HG03378 (cell line): ENCODE measurements around the gene WASF3.

ENCODE experiments used
- ATAC-seq: cut with Tn5 transposase; IDR thresholded peaks from one replicate; pipeline ENCODE4 v1.9.1; 2021; ENCODE audit warnings: mild to moderate bottlenecking, moderate library complexity; ENCODE audit not compliant: unreplicated experiment

The WASF3 gene

DNA sequence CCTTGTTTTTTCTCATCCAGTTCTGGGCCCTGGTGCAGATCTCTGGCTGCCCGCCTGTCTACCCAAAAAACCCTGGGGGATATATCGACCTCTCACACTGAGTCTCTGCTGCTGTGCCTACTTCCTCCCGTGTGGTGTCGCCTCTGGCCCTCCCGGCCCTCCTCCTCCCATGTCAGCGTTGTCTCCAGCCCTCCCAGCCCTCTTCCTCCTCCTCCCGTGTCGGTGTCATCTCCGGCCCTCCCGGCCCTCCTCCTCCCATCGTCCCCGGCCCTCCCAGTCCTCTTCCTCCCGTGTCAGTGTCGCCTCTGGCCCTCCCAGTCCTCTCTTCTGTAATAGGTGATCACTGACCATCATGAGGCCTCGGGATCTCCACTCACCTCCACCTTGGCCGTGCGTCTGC lies 121.3 kb downstream of the WASF3 start:
- no peak for ATAC-seq

DNA sequence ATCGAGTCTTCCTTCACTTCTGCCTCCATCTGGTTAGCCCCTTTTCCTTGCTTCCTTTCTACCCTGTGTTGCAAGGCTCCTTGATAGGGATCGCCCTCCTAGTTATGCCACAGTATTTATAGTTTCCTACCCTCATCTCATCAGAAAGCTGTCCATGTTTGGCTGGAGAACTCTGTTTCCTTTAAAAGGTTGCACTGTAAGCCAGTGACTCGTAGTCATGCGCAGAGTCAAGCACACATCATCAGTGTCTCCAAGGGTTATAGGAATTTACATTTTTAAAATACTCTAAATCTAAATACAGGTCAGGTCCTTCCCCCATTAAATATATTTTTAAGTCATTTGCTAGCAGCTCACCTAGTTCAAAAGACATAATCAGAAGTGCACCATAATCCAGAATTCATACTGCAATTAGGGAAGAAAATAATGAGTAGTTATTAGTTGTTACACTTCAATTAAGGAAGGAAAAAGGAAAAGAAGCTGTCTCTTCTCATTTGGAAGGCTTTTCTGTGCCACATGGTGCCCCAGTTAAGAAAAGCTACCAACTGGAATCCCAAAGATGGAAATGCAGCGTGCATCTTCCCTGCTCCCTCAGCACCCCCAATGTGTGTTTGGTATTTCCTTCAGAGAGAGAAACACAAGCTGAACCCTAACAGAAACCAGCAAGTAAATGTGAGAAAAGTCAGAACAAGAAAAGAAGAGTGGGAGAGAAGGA lies 122.1 kb downstream of the WASF3 start:
- no peak for ATAC-seq

DNA sequence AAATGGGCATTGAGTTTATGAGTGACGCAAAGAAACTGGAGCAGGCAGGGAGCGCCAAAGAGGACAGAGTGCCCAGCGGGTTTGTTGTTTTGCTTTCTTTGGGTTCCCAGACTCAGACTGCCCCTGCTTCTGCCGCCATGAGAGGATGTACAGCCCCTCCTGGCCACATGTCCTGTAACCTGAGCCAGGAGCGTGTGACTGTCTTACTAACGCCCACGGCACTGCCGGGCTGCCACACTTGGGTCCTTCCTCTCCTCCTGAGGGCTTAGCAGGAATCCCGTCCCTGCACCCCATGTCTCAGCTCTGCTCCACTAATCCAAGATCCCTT lies 122.6 kb downstream of the WASF3 start:
- ATAC-seq: no peak

DNA sequence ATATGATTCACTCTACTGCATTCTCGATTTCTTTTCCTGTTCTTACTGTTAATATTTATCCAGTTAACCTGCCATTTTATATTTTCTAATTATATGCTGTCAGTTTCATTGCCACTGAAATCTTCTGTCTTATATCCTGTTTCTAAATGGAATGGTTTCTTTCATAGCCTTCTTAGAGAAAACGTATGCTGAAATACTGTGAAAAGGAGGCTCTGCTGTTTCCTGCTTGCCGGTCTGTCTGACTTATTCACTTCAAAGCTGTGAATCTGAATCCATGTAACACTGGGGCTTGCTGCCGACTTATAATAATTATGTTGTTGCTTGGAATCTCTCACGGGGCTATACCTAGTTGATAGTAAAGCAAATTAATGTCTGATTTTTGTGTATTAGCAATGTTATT lies 123.1 kb downstream of the WASF3 start:
- no peak for ATAC-seq

DNA sequence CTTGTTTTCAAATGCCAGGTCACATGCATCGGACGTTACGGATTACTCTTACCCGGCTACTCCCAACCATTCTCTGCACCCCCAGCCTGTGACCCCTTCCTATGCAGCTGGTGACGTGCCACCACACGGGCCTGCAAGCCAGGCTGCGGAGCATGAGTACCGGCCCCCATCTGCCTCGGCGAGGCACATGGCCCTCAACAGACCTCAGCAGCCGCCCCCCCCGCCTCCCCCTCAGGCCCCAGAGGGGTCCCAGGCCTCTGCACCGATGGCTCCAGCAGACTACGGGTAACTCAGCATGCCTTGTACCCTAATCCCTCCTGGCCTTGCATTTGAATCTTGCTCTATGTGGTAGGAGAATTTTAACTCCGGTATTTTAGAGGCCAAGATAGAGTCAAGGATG lies 123.6 kb downstream of the WASF3 start:
- no peak for ATAC-seq

DNA sequence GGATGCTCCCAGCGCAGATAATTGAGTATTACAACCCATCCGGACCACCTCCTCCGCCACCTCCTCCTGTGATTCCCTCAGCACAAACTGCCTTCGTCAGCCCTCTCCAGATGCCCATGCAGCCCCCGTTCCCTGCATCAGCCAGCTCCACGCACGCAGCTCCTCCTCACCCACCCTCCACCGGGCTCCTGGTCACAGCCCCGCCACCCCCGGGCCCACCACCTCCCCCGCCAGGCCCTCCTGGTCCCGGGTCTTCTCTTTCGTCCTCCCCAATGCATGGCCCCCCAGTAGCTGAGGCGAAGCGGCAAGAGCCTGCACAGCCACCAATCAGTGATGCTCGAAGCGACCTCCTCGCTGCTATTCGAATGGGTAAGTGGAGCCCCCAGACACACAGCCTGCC lies 125.1 kb downstream of the WASF3 start:
- ATAC-seq: no peak

DNA sequence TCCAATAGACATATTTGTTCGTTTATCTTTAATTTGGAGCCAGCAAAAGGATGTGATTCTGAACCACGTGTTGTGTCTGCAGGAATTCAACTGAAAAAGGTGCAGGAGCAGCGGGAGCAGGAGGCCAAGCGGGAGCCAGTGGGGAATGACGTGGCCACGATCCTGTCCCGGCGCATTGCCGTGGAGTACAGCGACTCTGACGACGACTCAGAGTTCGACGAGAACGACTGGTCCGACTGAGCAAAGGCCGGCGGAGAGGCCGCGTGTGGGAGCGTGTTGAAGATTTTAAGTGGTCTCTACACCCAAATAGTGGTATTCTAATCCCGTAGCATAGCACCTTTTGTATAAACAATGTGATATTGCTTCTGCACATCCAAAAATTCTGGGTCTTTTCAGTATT lies 128.1 kb downstream of the WASF3 start:
- no peak for ATAC-seq

DNA sequence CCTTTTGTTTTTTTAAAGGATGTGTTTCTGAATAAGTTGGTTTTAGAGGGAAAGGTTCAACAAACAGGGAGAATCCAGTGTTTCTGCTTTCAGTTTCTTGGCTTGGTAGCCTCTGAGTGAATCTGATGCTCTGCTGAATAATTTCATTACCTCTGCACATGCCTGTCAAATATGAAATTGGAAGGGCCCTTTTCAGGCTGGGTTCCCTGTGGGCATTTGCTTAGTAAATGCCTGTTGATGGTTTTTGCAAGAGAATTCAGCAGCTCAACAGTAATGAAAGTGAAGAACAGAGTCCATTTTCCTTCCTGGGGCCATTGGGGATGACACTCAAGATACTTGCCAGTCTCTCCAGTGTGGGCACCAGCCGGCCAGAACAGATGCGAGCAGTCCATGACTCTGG lies 128.8 kb downstream of the WASF3 start:
- ATAC-seq: no peak

DNA sequence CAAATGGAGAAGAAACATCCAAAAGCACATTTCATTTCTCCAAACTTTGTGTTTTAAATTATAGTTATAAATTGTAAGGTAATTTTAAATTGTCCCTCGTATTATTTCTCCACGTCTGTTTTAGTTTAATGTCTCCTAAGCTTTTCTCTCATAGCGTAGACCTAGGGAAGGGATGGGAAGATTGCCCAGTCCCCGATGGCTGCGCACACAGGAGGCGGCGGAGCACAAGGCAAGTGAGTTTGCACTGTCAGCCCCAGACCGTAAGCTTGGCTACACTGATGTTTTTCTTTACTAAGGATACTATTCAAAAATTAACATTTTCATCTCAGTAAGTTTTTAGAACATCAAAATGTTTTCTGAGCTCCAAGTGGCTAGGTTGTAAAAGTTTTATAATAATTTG lies 130.8 kb downstream of the WASF3 start:
- no peak for ATAC-seq

DNA sequence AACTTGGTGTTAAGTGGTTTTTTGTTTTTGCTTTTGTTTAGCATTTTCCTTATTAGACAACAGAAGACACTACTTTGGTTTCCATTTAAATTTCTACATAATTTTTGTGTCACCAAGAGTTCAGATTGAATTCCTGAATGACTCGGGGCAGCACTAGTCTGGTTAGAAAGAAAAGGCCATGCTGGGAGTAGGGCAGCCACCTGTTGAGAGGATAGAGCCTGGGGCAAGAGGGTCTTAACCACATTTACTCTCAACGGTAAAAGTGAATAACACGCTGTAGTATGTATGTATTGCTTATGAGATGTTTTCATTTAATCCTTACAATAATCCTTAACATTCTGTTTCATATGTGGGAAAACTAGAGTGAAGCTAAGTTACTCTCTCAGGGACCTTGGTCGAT lies 131.5 kb downstream of the WASF3 start:
- ATAC-seq: no peak

DNA sequence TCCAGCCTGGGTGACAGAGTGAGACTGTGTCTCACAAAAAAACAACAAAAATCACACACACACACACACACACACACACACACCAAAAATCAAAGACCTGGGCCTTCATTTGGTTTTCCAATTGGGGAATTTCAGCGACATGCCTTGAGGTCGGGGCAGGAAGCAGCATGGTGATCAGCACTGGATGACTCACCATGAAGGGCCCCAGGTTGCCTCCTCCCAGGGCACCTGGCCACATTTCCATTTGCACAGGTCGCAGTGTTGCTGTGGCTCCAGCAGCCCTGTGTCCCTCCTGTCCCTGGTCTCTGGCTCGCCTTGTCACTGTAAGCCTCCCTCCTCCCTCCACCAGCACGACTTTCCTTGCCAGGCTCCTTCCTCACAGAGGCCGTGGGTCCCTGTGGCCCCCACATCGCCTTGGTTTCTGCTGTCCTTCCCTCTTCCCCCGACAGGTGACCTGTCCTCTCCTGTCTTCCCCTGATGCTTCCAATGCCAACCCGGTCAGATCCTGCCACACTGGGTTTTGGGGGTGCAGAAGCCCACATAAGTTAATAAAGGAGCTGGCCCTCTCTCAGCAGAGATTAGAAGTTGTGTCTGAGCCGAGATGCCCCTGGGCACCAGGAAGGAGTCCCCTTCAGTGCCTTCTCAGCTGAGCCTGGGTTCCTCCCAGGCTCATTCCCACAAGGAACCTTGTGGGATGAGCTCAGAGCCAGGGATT lies 136.4 kb downstream of the WASF3 start:
- no peak for ATAC-seq

DNA sequence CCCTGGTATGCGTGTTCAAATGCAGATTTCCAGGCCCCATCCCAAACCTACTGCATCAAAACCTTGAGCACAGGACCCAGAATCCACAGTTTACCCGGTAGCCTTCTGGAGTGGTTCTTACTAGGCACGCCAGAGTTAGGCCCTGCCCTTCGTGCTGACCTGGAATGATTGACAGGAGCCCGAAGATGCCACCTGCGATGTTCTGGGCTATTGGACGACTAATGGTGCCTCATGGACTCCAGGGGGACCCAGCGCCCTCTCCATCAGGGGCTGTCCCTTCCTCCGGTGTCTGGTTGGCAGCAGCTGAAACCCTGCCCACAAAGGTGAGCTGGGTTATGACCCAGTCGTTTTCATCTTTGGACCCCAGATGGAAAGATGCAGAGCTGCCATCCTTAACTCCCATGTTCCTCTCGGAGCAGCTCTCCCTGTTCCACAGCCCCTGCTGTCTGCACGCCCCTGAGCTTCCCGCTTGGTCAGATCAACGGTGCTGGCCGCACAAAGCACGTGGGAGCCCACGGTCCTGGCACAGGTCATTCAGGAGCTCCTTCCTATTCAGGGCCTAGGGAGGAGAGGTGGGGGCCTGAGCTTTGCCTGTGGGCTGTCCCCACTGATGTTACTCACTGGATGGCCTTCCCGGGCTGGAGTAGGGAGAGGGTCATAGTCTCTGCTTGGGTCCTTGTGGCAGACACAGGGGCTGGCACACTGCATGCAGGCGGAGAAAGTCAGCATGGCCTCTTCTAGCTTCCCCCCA lies 137.3 kb downstream of the WASF3 start:
- no peak for ATAC-seq

DNA sequence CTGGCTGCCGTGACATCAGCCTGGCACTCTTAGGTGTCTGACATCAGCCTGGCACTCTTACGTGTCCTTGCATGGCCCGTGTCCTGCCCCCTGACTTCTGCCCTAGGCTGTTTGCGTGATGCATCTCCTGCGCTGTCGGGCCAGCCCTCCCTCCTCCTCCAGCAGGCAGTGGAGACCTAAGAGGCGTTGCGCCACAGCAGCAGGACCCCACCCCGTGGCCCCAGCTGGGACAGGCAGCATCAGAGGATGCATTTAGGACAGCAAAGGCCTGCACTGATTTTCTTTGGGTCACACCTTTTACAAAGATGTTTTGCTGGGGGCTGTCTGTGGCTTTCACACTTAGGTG lies 137.8 kb downstream of the WASF3 start:
- no peak for ATAC-seq

DNA sequence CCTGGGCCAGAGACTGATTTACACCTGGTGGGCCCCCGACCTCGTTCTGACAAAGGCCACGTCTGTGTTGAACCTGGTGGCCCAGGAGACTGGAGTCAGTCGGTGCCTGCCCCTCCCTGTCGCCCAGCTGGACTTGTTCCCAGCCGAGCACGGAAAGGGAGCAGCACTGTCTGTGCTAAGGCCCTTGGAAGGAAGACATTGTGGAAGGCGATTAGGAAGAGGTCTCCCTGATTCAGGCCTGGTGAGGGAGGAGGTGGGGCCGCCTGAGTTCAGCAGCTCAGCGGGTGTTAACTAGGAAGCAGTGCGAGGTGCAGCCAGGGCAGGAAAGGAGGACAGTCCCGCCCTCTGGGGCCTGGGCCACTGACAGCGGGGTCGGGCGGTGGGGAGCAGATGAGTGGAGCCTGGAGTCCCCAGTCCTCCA lies 138.4 kb downstream of the WASF3 start:
- no peak for ATAC-seq

DNA sequence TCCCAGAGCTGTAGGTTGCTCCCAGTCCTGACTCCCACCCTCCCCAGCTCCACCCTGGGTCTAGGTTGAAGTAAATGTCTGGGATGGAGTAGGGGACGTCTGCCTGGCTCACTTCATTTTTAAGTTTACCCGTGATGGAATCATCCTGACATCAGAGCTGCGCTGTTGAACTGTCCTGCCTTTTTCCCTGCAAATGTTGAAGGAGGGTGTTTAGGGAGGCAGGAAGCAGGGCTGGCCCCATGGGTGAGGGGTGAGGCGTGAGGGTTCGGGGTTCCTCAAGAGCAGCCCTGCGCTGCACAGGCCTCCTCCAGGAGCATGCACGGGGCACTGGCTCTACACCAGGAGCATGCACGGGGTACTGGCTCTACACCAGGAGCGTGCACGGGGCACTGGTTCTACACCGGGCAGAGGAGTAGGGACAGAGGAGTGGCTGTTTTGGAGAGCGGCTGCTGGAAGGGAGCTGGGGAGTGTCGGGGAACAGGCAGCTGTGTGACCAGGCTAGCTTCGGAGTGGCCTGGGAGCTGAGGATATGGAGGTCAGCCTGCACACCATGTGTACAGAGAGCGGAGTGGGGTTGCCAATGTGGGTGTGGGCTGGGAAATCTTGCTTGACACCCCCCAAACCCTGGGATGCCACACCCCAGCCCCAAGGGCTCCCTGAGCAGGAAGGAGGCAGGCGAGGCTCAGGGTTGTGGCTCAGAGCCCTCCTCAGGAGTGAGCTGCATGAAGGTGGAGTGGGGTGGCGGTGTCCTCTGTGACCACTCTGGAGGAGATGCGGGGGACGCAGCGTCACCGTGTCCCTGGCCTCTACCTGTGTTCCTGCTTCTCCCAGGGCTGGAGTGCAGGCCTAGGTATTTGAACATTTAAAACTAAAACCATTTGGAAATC lies 139.8 kb downstream of the WASF3 start:
- ATAC-seq: no peak

DNA sequence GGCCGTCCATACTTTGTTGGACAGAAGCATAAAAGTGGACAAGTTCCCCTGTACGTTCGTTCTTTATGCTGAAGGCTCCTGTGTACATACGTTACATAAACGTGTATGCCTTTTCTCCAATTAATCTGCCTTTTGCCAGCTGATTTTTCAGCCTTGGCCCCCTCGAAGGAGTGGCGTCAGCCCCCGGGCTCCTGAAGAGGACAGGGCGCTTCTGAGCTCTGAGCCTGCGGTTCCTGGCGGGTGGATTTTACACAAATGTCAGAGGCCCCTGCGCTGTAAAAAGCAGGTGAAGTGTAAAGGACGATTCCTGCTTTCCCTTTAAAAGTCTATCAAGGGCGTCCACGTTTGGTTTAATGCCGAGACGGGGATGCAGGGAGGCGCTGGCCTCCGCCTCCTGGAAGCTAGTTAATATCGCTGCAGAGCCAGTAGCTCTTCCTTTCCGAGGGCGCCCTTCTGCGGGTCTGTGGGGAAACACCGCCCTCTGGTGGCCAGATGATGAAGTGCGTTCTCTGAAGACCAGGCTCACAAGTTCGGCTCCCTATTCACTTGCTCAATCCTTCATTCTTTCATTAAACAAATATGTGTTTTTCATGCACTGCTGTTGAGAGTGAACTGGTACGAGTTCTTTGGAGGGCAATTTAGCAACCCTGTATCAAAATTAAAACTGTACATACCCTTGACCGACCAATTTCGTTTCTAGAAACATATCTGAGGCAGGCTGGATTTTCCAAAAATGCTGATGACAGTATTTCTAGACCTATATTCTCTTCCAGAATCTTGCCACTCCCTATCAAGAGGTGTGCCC lies 141.1 kb downstream of the WASF3 start:
- ATAC-seq: no peak

DNA sequence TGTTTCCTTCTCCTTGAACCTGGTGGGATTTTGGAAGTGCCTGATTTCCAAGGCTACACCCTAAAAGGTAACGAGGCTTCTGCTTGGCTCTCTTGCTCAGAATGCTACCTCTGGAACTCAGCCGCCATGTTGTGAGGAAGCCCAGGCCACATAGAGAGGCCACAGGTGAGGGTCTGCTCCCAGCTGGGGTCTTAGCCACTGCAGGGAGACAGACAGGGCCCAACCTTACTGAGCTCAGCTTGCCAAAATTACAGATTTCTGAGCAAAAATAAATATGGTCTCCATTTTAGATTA lies 141.7 kb downstream of the WASF3 start:
- ATAC-seq: no peak

DNA sequence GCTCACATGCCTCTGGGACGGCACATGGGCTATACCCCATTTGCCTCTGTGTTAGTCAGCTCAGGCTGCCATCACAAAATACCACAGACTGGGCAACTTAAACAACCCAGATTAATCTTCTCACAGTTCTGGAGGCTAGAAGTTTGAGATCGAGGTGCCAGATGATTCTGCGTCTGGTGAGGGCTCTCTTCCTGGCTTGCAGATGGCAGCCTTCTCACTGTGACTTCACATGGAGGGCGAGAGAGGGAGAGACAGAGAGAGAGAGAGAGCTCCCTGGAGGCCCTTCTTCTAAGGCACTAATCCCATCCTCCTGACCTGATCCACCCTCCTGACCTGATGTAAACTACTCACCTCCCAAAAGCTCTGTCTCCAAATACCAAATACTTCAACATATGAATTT lies 148.1 kb downstream of the WASF3 start:
- no peak for ATAC-seq

DNA sequence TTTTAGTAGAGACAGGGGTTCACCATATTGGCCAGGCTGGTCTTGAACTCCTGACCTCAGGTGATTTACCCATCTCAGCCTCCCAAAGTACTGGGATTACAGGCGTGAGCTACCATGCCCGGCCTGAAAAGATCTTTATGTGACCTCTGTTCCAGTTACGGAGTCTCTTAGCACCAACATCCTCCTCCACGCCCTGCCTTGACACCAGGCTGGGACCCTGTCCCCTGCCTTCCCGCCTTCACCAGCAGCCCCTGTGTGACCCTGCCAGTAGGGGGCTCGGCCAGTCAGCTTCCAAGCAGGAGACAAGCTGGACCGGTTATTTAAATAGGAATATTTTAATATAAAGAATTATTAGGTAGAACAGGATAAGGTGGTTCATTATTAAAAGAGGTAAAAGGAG lies 148.9 kb downstream of the WASF3 start:
- no peak for ATAC-seq

DNA sequence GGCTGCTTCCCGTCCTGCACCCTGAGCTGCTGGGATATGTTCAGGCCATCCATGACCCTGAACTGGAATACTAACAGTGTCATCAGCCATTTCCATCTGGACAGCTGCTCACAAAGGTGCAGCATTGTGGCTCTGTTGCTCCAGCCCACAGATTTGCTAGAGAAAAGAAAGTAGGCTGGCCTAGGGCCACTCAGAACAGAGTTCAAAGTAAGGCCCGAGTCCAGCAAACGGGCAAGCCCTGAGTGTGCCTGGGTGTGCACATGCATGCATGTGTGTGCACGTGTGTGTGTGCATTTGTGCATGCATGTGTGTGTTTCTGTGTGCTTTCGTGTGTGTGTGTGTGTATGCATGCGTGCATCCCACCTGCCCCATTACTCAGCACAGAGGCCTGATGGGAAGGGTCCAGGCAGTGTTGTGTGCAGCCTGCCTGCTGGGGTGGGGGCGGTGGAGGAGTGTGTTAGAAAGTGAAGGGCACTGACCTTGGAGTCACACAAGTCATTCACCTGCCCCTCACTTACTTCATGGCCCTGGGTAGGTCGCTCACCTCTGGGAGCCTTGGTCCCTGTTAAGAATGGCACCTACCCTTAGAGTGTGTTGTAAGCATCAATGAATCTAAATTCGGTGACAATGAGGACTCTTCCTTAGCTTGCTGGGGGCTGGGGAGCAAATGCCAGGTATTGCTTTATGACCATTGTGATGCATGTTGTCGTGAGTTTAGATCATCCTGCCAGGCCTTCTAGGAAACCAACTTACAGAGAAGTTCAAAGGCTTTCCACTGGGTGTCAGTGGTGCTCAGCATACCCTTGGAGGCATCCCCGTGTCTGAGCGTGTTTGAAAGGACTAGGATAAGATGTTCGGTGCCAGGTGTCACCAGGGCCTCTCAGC lies 149.9 kb downstream of the WASF3 start:
- ATAC-seq: no peak
